HL-60 (cell line): Measurements from ENCODE around the gene KSR2.

Experiments used
- DNase-seq, 2 experiments: peaks; one replicate each; pipeline ENCODE4 v3.0.0-alpha.2; 2010 to 2020; ENCODE audit warnings: low read depth in 1 of 2, low spot score in 1 of 2
- H3K27ac ChIP-seq: fragments of 250-450 bp; sonication (Bioruptor Pico); replicated peaks from 2 replicates; pipeline ENCODE4 v1.5.1; 2020; ENCODE audit warnings: mild to moderate bottlenecking, moderate library complexity
- H3K27me3 ChIP-seq: fragments of 250-450 bp; sonication (Bioruptor Pico); 2 replicates; pipeline ENCODE4 v1.5.1; 2021; ENCODE audit warnings: mild to moderate bottlenecking, moderate library complexity; ENCODE audit not compliant: insufficient read depth, poor library complexity, severe bottlenecking
- H3K4me3 ChIP-seq: replicated peaks from 2 replicates; pipeline ENCODE4 v1.5.1; 2011; ENCODE audit warnings: mild to moderate bottlenecking, control low read depth, low read length; ENCODE audit not compliant: insufficient read depth
- CTCF ChIP-seq: IDR thresholded peaks from one replicate; pipeline ENCODE4 v1.5.1; 2011; ENCODE audit warnings: low read length, control low read depth, inconsistent platforms; ENCODE audit not compliant: insufficient read depth
- GABPA ChIP-seq: IDR thresholded peaks from 2 replicates; pipeline ENCODE4 v1.6.1; 2012; ENCODE audit warnings: low read depth
- POLR2AphosphoS5 ChIP-seq: IDR thresholded peaks from 2 replicates; pipeline ENCODE4 v1.6.1; 2012; ENCODE audit warnings: low read depth
- SPI1 ChIP-seq: IDR thresholded peaks from 2 replicates; pipeline ENCODE4 v1.6.1; 2012; ENCODE audit warnings: low read depth, mild to moderate bottlenecking, borderline replicate concordance
- TF ChIP-seq, protein P1 (sequence below): IDR thresholded peaks from 2 replicates; pipeline ENCODE4 v1.6.1; 2012; ENCODE audit warnings: low read depth; ENCODE audit not compliant: insufficient replicate concordance

KSR2 gene

DNA sequence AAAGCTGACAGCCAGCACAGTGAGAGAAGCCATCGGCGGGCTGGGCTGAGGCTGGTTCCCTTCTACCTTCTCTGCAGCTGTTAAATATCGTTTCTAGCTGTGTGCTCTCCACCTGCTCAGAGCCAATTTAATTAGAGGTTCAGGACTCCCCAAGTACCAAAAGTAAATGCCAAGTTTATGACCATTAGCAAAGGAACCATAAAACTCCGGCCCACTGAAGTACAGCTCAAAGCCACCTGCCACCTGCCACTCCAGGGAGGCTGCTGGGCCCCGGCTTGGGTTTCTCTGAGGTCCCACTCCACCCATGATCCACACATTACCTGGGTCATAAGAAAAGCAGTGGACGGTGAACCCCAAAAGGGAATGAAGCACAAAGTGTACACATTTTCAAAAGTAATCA, 272.8 kb downstream of the KSR2 start:
- TF ChIP-seq CTCF = no peak
- no peak for TF ChIP-seq POLR2AphosphoS5
- TF ChIP-seq SPI1 = no peak
- no peak for TF ChIP-seq GABPA
- TF ChIP-seq, protein P1, sequence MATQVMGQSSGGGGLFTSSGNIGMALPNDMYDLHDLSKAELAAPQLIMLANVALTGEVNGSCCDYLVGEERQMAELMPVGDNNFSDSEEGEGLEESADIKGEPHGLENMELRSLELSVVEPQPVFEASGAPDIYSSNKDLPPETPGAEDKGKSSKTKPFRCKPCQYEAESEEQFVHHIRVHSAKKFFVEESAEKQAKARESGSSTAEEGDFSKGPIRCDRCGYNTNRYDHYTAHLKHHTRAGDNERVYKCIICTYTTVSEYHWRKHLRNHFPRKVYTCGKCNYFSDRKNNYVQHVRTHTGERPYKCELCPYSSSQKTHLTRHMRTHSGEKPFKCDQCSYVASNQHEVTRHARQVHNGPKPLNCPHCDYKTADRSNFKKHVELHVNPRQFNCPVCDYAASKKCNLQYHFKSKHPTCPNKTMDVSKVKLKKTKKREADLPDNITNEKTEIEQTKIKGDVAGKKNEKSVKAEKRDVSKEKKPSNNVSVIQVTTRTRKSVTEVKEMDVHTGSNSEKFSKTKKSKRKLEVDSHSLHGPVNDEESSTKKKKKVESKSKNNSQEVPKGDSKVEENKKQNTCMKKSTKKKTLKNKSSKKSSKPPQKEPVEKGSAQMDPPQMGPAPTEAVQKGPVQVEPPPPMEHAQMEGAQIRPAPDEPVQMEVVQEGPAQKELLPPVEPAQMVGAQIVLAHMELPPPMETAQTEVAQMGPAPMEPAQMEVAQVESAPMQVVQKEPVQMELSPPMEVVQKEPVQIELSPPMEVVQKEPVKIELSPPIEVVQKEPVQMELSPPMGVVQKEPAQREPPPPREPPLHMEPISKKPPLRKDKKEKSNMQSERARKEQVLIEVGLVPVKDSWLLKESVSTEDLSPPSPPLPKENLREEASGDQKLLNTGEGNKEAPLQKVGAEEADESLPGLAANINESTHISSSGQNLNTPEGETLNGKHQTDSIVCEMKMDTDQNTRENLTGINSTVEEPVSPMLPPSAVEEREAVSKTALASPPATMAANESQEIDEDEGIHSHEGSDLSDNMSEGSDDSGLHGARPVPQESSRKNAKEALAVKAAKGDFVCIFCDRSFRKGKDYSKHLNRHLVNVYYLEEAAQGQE = no peak

GRCh38 chr12:117692512-117692911, 276.3 kb downstream of the KSR2 start:
- H3K27me3 ChIP-seq = no peaks in the 10 kb centered on the region
- TF ChIP-seq CTCF (no peak), POLR2AphosphoS5 (no peak), GABPA (no peak), SPI1 (no peak)
- TF ChIP-seq, protein P1 = no peak
- H3K4me3 ChIP-seq = no peak overlapping the region
- no peak for DNase-seq
- H3K27ac ChIP-seq = no peak overlapping the region

More for the DNA sequence above, 272.8 kb downstream of the KSR2 start:
- no peak overlapping the region for H3K4me3 ChIP-seq
- DNase-seq = no peak
- H3K27me3 ChIP-seq = no peaks in the 10 kb centered on the region
- H3K27ac ChIP-seq = no peak overlapping the region

GRCh38 chr12:117689857-117690256, 278.9 kb downstream of the KSR2 start:
- Histone ChIP-seq H3K4me3 (no peak overlapping the region), H3K27me3 (no peaks in the 10 kb centered on the region), H3K27ac (no peak overlapping the region)
- TF ChIP-seq POLR2AphosphoS5 (no peak), CTCF (no peak), GABPA (no peak), SPI1 (no peak)
- TF ChIP-seq, protein P1 = no peak
- no peak for DNase-seq
